Tibial nerve (tissue), 4 donors: Measurements from ENCODE around the gene NHEJ1.

Source experiments
- EP300 ChIP-seq, 2 donors: sonication (generic); formaldehyde crosslinking; IDR thresholded peaks; one replicate each; pipeline ENCODE4 v1.6.1; 2017; ENCODE audit warnings: antibody characterized with exemption in 2 of 2, mild to moderate bottlenecking in 1 of 2
- POLR2A ChIP-seq, 2 donors: fragments of 450-650 bp; IDR thresholded peaks; one replicate each; pipeline ENCODE4 v1.6.1; 2017; ENCODE audit warnings: antibody characterized with exemption in 2 of 2, mild to moderate bottlenecking in 2 of 2, moderate library complexity in 2 of 2
- TF ChIP-seq, protein P1 (sequence below), 5 experiments: fragments of 200-600 bp in 3 of 5; fragments of 450-650 bp in 2 of 5; sonication (generic) in 3 of 5; IDR thresholded peaks; one replicate each; pipeline ENCODE4 v1.5.1; 2016 to 2019; ENCODE audit warnings: antibody characterized with exemption in 5 of 5, mild to moderate bottlenecking in 3 of 5, moderate library complexity in 2 of 5

DNA sequence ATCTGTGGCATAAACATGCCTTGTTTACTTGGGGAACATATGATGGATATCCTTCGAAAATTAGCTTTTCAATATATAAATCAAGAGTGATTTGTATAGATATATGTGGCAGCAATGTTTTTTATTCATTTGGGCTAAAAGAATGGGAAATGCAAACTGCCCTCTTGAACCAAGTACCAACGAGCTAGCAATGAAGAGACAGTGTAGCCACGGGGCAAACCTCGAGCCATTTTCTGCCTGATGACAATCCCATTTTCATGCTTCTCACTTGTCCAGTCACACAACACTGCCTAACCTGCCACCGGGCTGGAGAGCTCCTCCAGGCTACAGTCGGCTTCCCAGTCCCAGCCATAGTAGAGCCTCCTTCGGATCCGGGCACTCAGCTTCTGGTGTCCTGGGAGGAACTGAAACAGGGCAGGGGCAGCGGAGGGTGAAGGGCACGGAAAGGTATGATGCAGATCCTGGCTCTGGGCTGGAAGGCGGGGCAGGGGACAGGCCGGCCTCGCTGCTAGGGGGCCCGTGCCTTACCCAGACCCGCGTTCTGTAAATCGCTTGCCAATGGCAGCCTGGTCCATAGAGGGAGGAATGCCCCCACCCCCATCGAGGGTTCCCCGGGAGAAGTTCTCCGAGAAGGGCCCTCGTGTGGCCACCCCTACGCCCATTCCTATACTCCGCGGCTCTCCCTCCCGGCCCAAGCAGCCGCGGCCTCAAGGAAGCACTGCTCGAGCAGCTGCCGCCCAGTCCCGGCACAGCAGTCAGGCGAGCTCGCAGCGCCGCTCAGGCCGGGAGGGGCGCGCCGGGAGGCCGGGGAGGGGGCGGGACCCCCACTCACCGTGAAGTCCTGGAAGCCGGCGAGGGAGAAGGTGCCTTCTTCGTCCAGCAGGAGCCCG, 15.6 kb upstream of the NHEJ1 start:
- no peak for TF ChIP-seq POLR2A (IDR thresholded peaks at IDR 0.05)
- TF ChIP-seq, protein P1, sequence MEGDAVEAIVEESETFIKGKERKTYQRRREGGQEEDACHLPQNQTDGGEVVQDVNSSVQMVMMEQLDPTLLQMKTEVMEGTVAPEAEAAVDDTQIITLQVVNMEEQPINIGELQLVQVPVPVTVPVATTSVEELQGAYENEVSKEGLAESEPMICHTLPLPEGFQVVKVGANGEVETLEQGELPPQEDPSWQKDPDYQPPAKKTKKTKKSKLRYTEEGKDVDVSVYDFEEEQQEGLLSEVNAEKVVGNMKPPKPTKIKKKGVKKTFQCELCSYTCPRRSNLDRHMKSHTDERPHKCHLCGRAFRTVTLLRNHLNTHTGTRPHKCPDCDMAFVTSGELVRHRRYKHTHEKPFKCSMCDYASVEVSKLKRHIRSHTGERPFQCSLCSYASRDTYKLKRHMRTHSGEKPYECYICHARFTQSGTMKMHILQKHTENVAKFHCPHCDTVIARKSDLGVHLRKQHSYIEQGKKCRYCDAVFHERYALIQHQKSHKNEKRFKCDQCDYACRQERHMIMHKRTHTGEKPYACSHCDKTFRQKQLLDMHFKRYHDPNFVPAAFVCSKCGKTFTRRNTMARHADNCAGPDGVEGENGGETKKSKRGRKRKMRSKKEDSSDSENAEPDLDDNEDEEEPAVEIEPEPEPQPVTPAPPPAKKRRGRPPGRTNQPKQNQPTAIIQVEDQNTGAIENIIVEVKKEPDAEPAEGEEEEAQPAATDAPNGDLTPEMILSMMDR (IDR thresholded peaks at IDR 0.05): peak in 2 of 5 experiments; percentile 12 to 16
- no peak for TF ChIP-seq EP300 (IDR thresholded peaks at IDR 0.05)
